GM21786 (cell line): ENCODE measurements around the gene IGFBP2.

Source experiments
- ATAC-seq: cut with Tn5 transposase; IDR thresholded peaks from one replicate; pipeline ENCODE4 v1.9.1; 2021; ENCODE audit not compliant: unreplicated experiment

IGFBP2 gene

GRCh38 chr2:216636551-216637450 lies 3.6 kb downstream of the IGFBP2 start:
- no peak for ATAC-seq

- no peak for ATAC-seq
Observed at GRCh38 chr2:216637472-216637871, 4.3 kb downstream of the IGFBP2 start.

GRCh38 chr2:216643986-216644659 lies 10.9 kb downstream of the IGFBP2 start:
- ATAC-seq, result no peak

- ATAC-seq, result no peak
Observed at GRCh38 chr2:216644842-216645635, 11.8 kb downstream of the IGFBP2 start.

- no peak for ATAC-seq
Observed at GRCh38 chr2:216645636-216645950, 12.4 kb downstream of the IGFBP2 start.

GRCh38 chr2:216646116-216646515 lies 12.9 kb downstream of the IGFBP2 start:
- ATAC-seq, result no peak

- no peak for ATAC-seq
Observed at GRCh38 chr2:216648105-216648504, 14.9 kb downstream of the IGFBP2 start.

GRCh38 chr2:216649574-216649973 lies 16.4 kb downstream of the IGFBP2 start:
- no peak for ATAC-seq

- ATAC-seq, result no peak
Observed at GRCh38 chr2:216650626-216651257, 17.5 kb downstream of the IGFBP2 start.

- ATAC-seq, result no peak
Observed at GRCh38 chr2:216651351-216651881, 18.2 kb downstream of the IGFBP2 start.

- no peak for ATAC-seq
Observed at GRCh38 chr2:216652566-216652965, 19.3 kb downstream of the IGFBP2 start.

- no peak for ATAC-seq
Observed at GRCh38 chr2:216653093-216653799, 20.0 kb downstream of the IGFBP2 start.

- ATAC-seq, result no peak
Observed at GRCh38 chr2:216653931-216654365, 20.7 kb downstream of the IGFBP2 start.

GRCh38 chr2:216654528-216655052 lies 21.4 kb downstream of the IGFBP2 start:
- no peak for ATAC-seq

- no peak for ATAC-seq
Observed at GRCh38 chr2:216657086-216657855, 24.1 kb downstream of the IGFBP2 start.

- ATAC-seq, result no peak
Observed at GRCh38 chr2:216657980-216658379, 24.8 kb downstream of the IGFBP2 start.

- ATAC-seq, result no peak
Observed at GRCh38 chr2:216658757-216659156, 25.5 kb downstream of the IGFBP2 start.

- ATAC-seq, result no peak
Observed at GRCh38 chr2:216659276-216659675, 26.1 kb downstream of the IGFBP2 start.

- ATAC-seq, result no peak
Observed at GRCh38 chr2:216660496-216660895, 27.3 kb downstream of the IGFBP2 start.
